PC-3 (cell line): ENCODE measurements around the gene TDRD15. TPM values are rescaled to one million over a fixed set of nuclear protein-coding genes. Genes with fewer than 3 reads are reported as not detected.

Source experiments
- ATAC-seq: fragments of 200-7000 bp; cut with Tn5 transposase; 2 replicates; pipeline ENCODE4 v1.9.1; 2020; ENCODE audit warnings: mild to moderate bottlenecking, moderate library complexity
- BruUV-seq: library from RNA; stranded (reverse); fragments of 400-500 nt; replicated peaks from 2 replicates; lab custom pipeline; 2021; lab: Mats Ljungman, UMichigan
- CTCF ChIA-PET: fragments of 300-600 bp; sonication (Branson Sonifier 250); formaldehyde crosslinking; loops from one replicate; lab custom pipeline; 2022; ENCODE audit warnings: antibody characterized with exemption; lab: Charles Lee
- POLR2A ChIA-PET: fragments of 300-600 bp; sonication (Branson Sonifier 250); formaldehyde crosslinking; loops from one replicate; lab custom pipeline; 2022; ENCODE audit warnings: antibody characterized with exemption; ENCODE audit not compliant: unreplicated experiment; lab: Charles Lee
- DNase-seq: peaks from one replicate; pipeline ENCODE4 v3.0.0-alpha.2; 2015
- H2AFZ ChIP-seq: fragments of 300-600 bp; sonication (generic); 2 replicates; pipeline ENCODE4 v1.6.0; 2016; ENCODE audit warnings: antibody characterized with exemption, low read length
- H3F3A ChIP-seq: fragments of 300-600 bp; sonication (generic); one replicate; pipeline ENCODE4 v1.6.0; 2017; ENCODE audit warnings: antibody characterized with exemption, low read length, control low read depth, mild to moderate bottlenecking; ENCODE audit not compliant: unreplicated experiment
- H3K27ac ChIP-seq: fragments of 300-600 bp; sonication (generic); 2 replicates; pipeline ENCODE4 v1.5.1; 2016; ENCODE audit warnings: mild to moderate bottlenecking, low read length
- H3K27me3 ChIP-seq: fragments of 300-600 bp; sonication (generic); 2 replicates; pipeline ENCODE4 v1.6.1; 2016; ENCODE audit warnings: low read length, mixed read lengths
- H3K36me3 ChIP-seq: fragments of 300-600 bp; sonication (generic); 2 replicates; pipeline ENCODE4 v1.6.1; 2016; ENCODE audit warnings: low read depth, mixed run types, low read length, mixed read lengths
- H3K4me1 ChIP-seq: fragments of 300-600 bp; sonication (generic); 2 replicates; pipeline ENCODE4 v1.5.1; 2016; ENCODE audit warnings: low read length; ENCODE audit not compliant: insufficient read depth
- H3K4me2 ChIP-seq: fragments of 300-600 bp; sonication (generic); 2 replicates; pipeline ENCODE4 v1.6.0; 2016; ENCODE audit warnings: low read length
- H3K4me3 ChIP-seq: fragments of 300-600 bp; sonication (generic); 2 replicates; pipeline ENCODE4 v1.5.1; 2016; ENCODE audit warnings: mild to moderate bottlenecking, low read length, mixed read lengths
- H3K79me2 ChIP-seq: fragments of 300-600 bp; sonication (generic); 2 replicates; pipeline ENCODE4 v1.6.1; 2017; ENCODE audit warnings: low read length, mixed read lengths
- H3K9ac ChIP-seq: fragments of 300-600 bp; sonication (generic); 2 replicates; pipeline ENCODE4 v1.6.0; 2016; ENCODE audit warnings: mild to moderate bottlenecking, low read length
- H3K9me2 ChIP-seq: fragments of 300-600 bp; sonication (generic); replicated peaks from 2 replicates; pipeline ENCODE4 v1.6.1; 2016; ENCODE audit warnings: mixed run types, low read length, mixed read lengths
- H3K9me3 ChIP-seq: fragments of 300-600 bp; sonication (generic); 2 replicates; pipeline ENCODE4 v1.6.1; 2016; ENCODE audit warnings: low read length, mixed read lengths
- H4K20me1 ChIP-seq: fragments of 300-600 bp; sonication (generic); 2 replicates; pipeline ENCODE4 v1.6.1; 2016; ENCODE audit warnings: low read length, mixed read lengths
- CTCF ChIP-seq: fragments of 300-600 bp; sonication (generic); conservative IDR thresholded peaks from 2 replicates; pipeline ENCODE4 v1.5.1; 2017; ENCODE audit warnings: antibody characterized with exemption, low read depth, mild to moderate bottlenecking, low read length
- EZH2 ChIP-seq: fragments of 300-600 bp; sonication (generic); IDR thresholded peaks from one replicate; pipeline ENCODE4 v1.6.1; 2017; ENCODE audit warnings: antibody characterized with exemption, mild to moderate bottlenecking, low read length; ENCODE audit not compliant: unreplicated experiment
- EZH2phosphoT487 ChIP-seq: fragments of 300-600 bp; sonication (generic); IDR thresholded peaks from 2 replicates; pipeline ENCODE4 v1.6.1; 2018; ENCODE audit warnings: mild to moderate bottlenecking, antibody characterized with exemption, low read length, borderline replicate concordance
- intact Hi-C: fragments of 100-400 bp; cut with micrococcal nuclease; formaldehyde crosslinking; loops from 2 replicates; pipeline ENCODE4 v1.9.0; 2023
- total RNA-seq: library from RNA; depleted of rRNA; stranded (reverse); fragments of >200 nt; gene quantifications from 2 replicates; pipeline ENCODE4 v1.2.3, GENCODE V29; 2014

TDRD15 gene
- total RNA-seq, 1 experiment from 2014 or later, result not detected

- Histone ChIP-seq H3K36me3 (no peaks in the 10 kb centered on the region), H3K4me2 (no peak overlapping the region), H3K27me3 (no peaks in the 10 kb centered on the region), H3K79me2 (no peaks in the 10 kb centered on the region), H3K4me1 (no peaks in the 10 kb centered on the region), H3F3A (no peaks in the 10 kb centered on the region), H2AFZ (no peak overlapping the region), H3K9me3 (no peaks in the 10 kb centered on the region), H3K27ac (no peak overlapping the region), H3K4me3 (no peak overlapping the region), H3K9ac (no peak overlapping the region), H4K20me1 (no peaks in the 10 kb centered on the region), H3K9me2 (no peaks in the 10 kb centered on the region)
- DNase-seq (no peak), ATAC-seq (no peak)
- BruUV-seq, result no TSS peak
- CTCF ChIA-PET, result no interaction called here
- intact Hi-C loops, result no loop called here
- no peak for TF ChIP-seq EZH2
- no peak for TF ChIP-seq EZH2phosphoT487
- no peak for TF ChIP-seq CTCF
- POLR2A ChIA-PET, result no interaction called here
Measured at GRCh38 chr2:21097331-21097730, 26.4 kb upstream of the TDRD15 start.

DNA sequence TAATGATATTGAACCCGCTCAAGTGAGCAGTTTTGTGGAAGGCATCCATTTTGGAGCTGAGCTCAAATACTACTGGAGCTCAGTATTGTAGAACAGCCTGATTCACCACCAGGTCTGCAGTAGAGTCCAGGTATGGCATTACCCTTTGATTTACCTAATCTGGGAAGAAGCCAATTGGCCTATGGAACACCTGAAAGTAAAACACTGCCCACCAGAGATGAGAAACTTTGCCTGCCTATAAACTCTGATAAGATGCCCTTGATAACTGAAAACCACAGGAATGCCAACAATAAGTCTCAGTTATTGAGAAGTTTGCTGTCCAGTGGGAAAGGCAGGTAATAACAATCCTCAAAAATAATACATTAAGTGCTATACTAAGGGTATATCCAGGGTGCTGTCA, 25.5 kb upstream of the TDRD15 start:
- H3K27me3 ChIP-seq, result no peaks in the 10 kb centered on the region
- no TSS peak for BruUV-seq
- POLR2A ChIA-PET, result no interaction called here

More for the DNA sequence above, 25.5 kb upstream of the TDRD15 start:
- intact Hi-C loops, result no loop called here
- Histone ChIP-seq H3K36me3 (no peaks in the 10 kb centered on the region), H4K20me1 (no peaks in the 10 kb centered on the region), H3K4me2 (no peak overlapping the region), H3K9ac (no peak overlapping the region), H3K79me2 (no peaks in the 10 kb centered on the region), H3F3A (no peaks in the 10 kb centered on the region), H3K9me3 (no peaks in the 10 kb centered on the region), H3K9me2 (no peaks in the 10 kb centered on the region), H3K27ac (no peak overlapping the region), H3K4me3 (no peak overlapping the region), H2AFZ (no peak overlapping the region), H3K4me1 (no peaks in the 10 kb centered on the region)
- ATAC-seq (no peak), DNase-seq (no peak)
- TF ChIP-seq EZH2phosphoT487 (no peak), CTCF (no peak), EZH2 (no peak)
- CTCF ChIA-PET, result no interaction called here
